SK-N-MC (cell line): ENCODE data around the gene ACOD1.

Experiments used
- EZH2 ChIP-seq: fragments of 200-600 bp; sonication (generic); IDR thresholded peaks from one replicate; pipeline ENCODE4 v1.6.1; 2017; ENCODE audit warnings: antibody characterized with exemption
- FOXP2 ChIP-seq: optimal IDR thresholded peaks from 2 replicates; pipeline ENCODE3; 2011; ENCODE audit warnings: mild to moderate bottlenecking, moderate library complexity; ENCODE audit not compliant: insufficient read depth; ENCODE audit errors: extremely low read length, control extremely low read depth
- POLR2AphosphoS5 ChIP-seq: IDR thresholded peaks from 2 replicates; pipeline ENCODE4 v1.6.1; 2012; ENCODE audit warnings: mild to moderate bottlenecking, low read depth, low read length, borderline replicate concordance

- TF ChIP-seq POLR2AphosphoS5 = no peak
- TF ChIP-seq EZH2 = no peak
- TF ChIP-seq FOXP2 = no peak
These were observed 43.1 kb downstream of the ACOD1 start for GRCh38 chr13:76991432-76991795.
